Activated CD8-positive, alpha-beta memory T cell treated with anti-CD3 and anti-CD28 coated beads, Interleukin-2, amount 50 U/mL, for 4 hours (primary cell): Measurements from ENCODE around the gene SAFB.
"Not testable (repeated sequence)": the region's sequence is repeated elsewhere in the genome, so short reads cannot be mapped to it uniquely, and the experiment has no call there.

Experiments used
- DNase-seq: peaks from one replicate; pipeline ENCODE4 v3.0.0-alpha.2; 2020

The SAFB gene

DNA sequence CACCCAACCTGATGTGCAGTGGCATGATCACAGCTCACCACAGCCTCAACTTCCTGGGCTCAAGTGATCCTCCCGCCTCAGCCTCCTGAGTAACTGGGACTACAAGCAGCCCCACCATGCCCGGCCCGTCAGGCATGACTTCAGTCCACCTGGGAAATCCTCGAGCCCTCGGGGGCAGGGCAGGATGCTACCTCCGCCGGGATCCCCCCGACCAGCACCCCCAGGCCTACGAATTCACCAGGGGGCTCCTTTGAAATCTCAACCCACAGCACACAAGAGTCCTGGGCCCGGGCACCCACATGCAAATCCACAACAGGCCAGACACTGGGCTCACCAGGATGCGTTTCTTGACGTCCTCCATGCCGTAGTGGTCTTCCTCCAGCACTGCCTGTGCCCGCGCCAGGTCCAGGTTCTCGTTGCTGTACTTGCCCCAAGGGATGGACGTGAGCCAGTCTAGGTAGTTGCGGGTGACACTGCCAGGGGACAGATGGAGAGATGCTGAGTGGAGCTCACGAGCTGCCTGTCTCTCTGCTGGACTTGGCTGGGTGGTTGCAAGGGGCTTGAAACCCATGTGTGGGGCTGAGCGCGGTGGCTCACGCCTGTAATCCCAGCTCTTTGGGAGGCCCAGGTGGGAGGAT lies 77.7 kb downstream of the SAFB start:
- no peak for DNase-seq

DNA sequence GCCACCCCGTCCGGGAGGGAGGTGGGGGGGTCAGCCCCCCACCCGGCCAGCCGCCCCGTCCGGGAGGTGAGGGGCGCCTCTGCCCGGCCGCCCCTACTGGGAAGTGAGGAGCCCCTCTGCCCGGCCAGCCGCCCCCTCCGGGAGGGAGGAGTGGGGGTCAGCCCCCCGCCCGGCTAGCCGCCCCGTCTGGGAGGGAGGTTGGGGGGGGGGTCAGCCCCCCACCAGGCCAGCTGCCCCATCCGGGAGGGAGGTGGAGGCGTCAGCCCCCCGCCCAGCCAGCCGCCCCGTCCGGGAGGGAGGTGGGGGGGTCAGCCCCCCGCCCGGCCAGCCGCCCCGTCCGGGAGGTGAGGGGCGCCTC lies 79.1 kb downstream of the SAFB start:
- DNase-seq = not testable (repeated sequence)

DNA sequence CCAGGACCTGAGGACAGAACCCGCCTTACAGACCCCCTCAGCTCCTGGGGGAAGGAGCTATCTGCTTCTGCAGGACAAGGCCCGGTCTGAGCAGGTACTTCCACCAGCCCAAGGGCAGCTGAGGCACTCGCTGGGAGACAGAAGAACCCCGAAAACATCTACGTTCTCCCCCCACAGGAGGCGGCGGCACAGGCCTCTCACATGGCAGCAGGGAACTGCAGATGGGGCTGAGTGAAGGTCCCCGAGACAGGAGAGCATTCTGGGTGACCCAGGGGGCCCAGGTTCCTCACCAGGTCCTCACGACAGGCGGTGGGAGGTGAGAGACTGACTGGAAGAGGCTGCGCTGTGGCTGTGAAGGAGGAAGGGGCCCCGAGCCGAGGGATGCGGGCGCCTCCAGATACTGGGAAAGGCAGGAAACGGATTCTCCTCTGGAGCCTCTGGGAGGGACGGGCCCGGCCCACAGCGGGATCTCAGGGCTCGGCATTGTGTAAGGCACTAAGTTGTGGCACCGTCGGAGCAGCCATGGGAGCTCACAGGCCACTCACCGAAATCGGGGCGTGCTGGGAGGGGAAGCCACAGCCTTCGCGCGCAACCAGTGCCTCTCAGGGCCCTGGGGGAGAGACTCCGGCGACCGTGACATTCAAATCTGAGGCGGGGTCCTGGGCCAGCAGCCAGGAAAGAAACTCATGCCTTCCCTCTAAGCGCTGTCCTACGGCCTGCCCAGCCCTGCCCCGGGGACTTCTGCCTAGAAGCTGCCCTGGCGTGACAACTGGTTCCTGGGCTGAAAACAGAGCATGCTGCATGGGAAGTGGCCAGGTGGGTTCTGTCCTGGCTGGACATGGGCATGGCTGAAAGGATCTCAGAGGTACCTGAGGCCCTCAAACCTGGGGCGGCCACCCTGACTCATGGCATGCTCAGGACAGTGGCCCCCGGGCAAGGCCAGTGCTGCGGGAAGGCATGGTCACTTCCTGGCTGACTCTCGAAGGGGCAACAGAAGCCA lies 81.2 kb downstream of the SAFB start:
- DNase-seq = no peak

DNA sequence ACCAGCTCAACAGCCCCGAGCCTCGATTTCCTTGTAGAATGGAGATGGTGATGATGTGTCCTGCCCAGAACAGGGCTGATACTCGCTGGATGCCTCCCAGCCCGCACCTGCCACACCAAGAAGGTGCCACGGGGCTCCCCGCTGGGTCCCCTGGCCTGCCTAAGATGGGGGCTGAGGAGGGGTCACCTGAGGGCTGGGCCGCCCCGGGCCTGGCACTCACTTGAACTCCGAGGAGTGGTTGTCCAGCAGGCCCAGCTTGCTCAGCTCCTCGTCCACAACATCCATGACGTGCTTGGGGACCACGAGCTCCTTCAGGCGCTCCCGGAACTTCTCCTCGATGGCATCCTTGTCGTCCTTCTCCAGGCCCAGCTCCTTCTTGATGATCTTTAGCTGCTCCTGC lies 82.7 kb downstream of the SAFB start:
- no peak for DNase-seq

DNA sequence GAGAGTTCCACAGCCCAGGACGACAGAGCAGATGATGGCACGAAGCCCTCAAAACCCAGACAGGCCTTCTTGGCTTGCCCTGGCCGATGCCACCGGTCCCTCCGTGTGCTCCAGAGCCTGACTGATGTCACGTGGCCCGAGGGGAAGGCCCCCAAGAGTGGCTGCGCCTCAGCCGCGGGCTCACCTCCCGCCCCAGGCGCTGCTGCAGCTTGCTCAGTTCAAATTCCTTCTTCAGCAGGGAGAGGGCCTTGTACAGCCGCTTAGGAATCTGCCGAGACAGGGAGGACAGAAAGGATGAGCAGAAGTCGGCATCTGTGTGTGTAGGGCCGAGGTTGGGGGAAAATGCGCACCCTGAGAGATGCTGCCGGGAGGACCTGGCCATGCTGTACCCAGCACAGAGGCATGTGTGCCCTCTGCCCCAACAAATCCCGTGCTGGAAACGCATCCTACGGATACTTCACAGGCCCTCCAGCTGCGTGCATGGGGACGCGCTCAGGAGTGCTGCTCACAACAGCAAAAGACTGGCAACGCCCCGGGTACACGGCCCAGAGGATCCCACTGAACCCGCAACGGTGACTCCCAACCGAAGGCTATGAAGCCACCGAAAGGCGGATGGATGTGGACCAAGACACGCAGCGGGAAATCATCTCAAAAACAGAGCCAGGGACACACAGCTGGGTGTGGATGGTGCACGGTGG lies 84.1 kb downstream of the SAFB start:
- no peak for DNase-seq

DNA sequence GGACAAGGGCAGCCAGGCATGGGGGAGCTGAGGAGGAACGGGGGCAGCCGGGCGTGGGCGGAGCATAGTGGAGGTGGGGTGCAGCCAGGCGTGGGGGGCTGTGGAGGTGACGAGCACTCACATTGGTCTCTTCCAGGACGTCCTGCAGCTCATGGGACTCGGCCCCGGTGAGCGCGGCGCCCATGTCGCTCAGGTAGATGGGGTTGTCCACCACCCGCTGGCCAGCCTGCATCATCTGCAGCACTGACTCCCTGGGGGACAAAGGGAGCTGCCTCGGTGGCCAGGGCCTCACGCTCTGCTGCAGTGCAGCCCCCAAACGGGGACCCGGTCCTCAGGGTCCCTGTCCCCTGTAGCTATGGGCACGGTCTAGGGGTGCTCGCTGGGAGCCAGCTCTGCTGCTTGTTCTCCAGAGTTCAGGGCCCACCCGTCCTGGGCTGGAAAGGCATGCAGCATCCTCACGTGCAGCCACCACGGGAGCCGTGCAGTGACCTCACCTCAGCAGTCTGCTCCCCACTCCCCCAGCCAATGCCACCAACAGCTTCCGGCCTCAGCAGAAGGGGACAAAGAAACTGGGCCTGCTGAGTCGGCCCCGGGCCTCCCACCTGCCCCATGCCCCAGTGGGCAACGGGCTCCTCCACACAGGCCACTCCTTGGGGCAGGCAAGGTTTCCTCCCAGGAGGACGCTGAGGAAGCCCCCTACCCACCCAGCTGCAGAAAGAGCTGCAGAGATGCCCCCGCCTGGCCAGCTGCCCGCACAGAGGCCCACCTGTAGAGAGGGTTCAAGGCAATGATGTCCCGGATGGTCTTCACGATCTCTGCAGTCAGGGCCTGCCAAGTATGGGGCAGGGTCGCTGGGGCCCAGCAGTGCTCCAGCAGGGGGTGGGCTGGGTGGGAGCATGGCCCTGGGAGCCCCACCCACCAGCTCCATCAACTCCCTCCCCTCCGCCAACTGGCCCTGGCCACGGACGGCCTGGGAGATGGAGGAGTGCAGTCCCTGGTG lies 85.0 kb downstream of the SAFB start:
- no peak for DNase-seq

DNA sequence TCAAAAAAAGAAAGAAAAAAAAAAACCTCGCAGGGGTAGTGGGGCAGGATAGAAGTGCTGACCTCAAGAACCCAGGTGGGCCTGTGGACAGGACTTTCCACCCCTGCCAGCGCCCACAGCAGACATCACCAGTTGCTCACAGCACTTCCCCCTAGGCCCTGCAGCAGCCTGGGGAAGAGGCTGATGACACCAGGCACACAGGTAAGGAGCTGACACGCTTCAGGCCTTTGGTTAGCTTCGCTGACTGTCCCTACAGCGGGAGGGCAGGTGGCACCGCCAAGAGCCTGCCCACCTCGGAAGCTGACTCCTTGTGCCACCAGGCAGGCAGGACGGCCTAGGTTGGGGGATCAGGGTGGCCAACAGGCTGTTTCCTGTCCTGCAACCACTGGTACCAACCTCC lies 88.1 kb downstream of the SAFB start:
- DNase-seq = no peak

DNA sequence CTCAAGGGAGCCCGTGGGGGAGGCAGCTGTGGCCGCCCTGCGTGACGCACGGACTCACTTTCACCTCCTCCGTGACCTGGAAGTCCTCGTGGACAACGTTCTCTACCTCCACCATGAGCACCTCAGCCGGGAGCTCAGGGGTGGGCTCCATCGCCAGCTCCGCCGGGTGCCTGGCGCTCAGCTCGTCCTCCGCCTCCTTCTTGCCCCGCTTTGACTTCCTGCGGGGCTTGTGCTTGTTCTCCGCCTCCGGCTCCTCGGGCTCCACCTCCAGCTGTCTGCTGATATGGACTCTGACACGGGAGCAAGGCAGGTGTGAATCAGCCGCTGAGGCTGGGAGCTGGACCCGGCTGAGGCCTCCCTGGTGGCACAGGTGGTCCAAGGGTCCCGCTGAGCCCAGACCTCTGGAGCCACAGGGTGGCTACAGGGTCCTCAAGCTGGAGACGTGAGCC lies 88.9 kb downstream of the SAFB start:
- DNase-seq = no peak

DNA sequence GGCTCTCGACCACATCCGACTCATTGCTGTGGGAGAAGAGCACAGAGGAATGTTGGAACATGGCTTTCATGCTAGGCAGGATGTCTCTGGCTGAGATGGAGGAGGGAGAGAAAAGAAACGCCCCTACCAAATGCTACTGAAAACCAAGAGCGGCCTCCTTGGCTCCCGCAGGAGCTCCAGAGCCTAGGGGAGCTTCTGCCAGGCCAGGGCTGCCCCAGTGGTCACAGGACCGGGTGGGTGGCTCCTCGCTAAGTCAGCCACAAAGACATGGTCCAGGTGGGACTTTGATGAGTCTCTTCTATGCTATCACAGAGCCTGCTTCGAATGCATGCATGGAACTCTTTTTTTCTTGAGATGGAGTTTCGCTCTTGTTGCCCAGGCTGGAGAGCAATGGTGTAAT lies 90.3 kb downstream of the SAFB start:
- DNase-seq = no peak

DNA sequence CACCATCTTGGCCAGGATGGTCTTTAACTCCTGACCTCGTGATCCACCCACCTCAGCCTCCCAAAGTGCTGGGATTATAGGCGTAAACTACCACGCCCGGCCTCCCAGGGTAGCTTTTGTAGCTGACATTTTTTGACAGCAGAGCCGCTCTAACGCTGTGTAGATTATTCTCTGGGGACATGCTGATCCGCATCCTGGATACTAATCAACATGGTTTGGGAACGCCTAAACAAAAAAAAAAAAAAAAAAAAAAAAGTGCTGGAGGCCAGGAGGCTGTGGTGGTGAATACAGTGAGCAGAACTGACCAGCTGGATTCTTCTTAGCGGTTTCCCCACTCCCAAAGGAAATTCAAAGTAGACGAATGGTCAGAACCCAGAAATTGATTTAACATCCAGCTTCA lies 91.9 kb downstream of the SAFB start:
- DNase-seq = no peak

DNA sequence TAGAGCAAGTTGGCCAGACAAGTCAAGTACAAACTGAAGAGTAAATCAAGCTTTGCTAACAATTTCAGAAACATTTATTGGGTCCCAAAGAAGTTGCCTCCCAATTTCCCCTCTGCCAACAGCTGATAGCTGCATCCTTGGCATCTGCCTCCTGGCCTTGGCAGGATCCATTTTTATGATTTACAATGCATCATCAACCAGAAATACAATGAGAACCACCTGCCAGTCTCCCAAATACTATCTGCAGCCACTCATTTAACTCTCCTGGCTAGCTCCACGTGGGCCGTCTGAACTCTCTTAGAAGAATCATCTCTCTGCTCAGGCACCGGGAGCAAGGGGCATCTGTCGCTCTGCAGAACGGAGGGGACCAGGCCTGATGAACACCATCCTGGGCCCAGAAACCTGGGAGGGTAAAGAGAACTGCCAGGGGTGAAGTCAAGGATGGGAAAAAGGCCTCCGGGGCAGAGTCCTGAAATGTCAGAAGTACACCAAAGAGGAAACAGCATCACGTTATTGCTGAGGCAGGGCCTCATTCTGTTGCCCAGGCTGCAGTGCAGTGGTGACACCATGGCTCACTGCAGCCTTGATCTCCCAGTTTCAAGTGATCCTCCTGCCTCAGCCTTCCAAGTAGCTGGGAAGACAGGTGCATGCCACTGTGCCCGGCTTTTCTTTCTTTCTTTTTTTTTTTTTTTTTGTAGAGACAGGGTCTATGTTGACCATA lies 94.5 kb downstream of the SAFB start:
- DNase-seq = no peak
